Activated CD8-positive, alpha-beta memory T cell treated with anti-CD3 and anti-CD28 coated beads, Interleukin-2, amount 50 U/mL, for 48 hours (primary cell): ENCODE data around the gene RASGRF1.
"Not testable (repeated sequence)": the region's sequence is repeated elsewhere in the genome, so short reads cannot be mapped to it uniquely, and the experiment has no call there.

Experiments
- DNase-seq: peaks from one replicate; pipeline ENCODE4 v3.0.0-alpha.2; 2020

The RASGRF1 gene, protein sequence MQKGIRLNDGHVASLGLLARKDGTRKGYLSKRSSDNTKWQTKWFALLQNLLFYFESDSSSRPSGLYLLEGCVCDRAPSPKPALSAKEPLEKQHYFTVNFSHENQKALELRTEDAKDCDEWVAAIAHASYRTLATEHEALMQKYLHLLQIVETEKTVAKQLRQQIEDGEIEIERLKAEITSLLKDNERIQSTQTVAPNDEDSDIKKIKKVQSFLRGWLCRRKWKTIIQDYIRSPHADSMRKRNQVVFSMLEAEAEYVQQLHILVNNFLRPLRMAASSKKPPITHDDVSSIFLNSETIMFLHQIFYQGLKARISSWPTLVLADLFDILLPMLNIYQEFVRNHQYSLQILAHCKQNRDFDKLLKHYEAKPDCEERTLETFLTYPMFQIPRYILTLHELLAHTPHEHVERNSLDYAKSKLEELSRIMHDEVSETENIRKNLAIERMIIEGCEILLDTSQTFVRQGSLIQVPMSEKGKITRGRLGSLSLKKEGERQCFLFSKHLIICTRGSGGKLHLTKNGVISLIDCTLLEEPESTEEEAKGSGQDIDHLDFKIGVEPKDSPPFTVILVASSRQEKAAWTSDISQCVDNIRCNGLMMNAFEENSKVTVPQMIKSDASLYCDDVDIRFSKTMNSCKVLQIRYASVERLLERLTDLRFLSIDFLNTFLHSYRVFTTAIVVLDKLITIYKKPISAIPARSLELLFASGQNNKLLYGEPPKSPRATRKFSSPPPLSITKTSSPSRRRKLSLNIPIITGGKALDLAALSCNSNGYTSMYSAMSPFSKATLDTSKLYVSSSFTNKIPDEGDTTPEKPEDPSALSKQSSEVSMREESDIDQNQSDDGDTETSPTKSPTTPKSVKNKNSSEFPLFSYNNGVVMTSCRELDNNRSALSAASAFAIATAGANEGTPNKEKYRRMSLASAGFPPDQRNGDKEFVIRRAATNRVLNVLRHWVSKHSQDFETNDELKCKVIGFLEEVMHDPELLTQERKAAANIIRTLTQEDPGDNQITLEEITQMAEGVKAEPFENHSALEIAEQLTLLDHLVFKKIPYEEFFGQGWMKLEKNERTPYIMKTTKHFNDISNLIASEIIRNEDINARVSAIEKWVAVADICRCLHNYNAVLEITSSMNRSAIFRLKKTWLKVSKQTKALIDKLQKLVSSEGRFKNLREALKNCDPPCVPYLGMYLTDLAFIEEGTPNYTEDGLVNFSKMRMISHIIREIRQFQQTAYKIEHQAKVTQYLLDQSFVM (N-terminal part only)

GRCh38 chr15:79090487-79091203 lies at the start of gene RASGRF1:
Gene RASGRF1, minus strand, starts transcription at chr15:79090780. Its CDS starts 282 bp downstream, at chr15:79090498.
- peak; percentile 49 for DNase-seq

DNA sequence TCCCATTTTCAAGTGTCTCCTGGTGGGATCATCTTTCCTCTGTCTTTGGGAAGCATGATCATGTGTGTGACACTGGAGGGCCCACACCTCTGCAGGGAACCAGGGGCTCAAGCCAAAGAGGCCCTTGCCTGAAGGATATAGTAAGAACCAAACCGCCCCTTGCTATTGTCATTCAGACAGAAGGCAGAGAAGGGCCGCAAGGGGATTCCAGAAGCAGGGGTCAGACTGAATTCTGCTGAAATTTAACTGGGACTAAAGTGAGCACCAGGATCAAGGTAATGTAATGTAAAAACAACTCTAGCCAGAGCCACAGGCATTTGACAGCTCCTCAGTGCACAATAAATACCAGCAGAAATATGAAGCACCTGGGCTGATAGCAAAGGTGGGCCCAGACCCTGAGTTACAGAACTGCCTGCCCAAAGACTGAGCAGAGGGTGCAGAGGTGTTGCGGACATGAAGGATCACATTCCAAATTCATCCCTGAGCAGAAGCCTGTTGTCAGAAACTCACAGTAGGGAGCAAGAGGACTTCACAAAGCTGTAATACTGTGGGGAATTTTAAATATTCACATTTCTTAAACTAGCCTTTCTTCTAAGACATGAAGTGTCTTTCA lies 46.0 kb upstream of the RASGRF1 start:
- no peak for DNase-seq

DNA sequence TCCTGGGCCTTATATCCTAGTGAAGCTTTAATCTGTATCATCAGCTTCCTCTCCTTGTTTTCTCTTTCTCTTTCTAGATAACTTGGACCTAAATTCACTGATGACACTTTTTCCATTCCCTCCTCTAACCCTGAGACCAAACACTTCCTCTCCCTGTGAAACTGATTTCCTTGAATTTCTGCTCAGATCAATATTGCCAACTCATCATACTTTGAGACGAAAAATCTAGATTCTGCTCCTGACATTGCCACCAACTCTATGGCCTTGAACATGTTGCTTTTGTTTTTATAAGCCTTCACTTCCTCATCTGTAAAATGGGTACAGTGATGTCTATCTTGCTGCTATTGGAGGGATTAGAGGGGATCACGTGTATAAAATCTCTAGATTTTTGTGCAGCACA lies 42.7 kb upstream of the RASGRF1 start:
- no peak for DNase-seq

DNA sequence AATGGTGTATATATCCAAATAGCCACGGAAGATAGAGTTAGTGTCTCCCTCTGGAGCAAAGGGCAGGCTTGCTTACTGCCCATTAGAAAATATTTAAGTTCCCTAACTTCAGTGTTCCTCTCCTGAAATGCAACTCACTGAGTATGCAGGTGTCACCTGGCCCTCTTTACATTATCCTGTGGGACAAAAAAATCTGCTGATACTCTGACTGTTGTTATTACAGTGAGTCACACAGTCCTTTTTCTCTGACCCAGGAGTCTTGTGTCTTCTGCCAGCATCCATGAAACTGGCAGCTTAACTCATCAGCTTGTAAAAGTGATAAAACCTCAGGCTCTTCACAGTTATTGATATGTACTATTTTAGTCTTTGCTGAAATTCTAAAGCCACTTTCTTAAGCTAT lies 42.2 kb upstream of the RASGRF1 start:
- DNase-seq = no peak

GRCh38 chr15:79132361-79132760 lies 41.8 kb upstream of the RASGRF1 start:
- DNase-seq = no peak

GRCh38 chr15:79130535-79131130 lies 40.1 kb upstream of the RASGRF1 start:
- no peak for DNase-seq

- DNase-seq = no peak
Measured at GRCh38 chr15:79129235-79129634, 38.7 kb upstream of the RASGRF1 start.

DNA sequence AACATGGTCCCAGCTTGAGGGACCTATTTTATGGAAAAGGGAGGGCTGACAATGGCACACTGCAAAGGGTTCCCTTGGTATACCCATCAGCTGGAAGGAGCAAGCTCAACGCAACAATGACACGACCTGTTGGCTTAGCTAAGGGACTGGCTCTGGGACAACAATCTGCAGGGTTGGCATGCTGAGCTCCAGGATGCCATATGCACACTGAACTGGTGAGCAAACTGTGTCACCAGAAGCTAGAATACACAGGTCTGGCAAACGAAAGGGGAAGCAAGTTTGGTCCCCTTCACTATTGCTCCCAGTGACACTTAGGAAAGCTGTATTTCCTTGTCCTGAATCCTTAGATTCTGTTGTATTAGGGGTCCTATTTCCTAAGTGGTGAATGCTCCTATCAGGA lies 38.0 kb upstream of the RASGRF1 start:
- DNase-seq = no peak

- no peak for DNase-seq
Measured at GRCh38 chr15:79124388-79124787, 33.8 kb upstream of the RASGRF1 start.

DNA sequence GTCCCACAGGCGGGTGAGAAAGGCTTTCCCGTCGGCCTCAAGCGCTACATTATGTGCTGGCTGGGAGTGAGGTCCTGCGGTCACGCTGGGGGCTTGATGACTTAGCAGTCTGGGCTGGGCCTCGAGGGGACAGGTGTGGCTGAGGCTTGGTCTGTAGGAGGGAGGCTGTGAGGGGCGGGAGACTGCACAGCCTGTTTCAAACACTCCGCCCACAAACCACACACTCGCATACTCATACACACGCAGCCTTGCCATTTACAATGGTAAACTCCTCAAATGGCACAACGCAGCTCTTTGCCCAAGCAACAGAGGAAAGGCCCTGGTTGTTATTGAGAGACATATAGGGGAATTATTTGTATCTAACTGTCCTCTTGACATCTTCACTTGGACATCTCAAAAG lies 32.4 kb upstream of the RASGRF1 start:
- DNase-seq = no peak

- no peak for DNase-seq
Measured at GRCh38 chr15:79122391-79122790, 31.8 kb upstream of the RASGRF1 start.

- no peak for DNase-seq
Measured at GRCh38 chr15:79121571-79121970, 31.0 kb upstream of the RASGRF1 start.

DNA sequence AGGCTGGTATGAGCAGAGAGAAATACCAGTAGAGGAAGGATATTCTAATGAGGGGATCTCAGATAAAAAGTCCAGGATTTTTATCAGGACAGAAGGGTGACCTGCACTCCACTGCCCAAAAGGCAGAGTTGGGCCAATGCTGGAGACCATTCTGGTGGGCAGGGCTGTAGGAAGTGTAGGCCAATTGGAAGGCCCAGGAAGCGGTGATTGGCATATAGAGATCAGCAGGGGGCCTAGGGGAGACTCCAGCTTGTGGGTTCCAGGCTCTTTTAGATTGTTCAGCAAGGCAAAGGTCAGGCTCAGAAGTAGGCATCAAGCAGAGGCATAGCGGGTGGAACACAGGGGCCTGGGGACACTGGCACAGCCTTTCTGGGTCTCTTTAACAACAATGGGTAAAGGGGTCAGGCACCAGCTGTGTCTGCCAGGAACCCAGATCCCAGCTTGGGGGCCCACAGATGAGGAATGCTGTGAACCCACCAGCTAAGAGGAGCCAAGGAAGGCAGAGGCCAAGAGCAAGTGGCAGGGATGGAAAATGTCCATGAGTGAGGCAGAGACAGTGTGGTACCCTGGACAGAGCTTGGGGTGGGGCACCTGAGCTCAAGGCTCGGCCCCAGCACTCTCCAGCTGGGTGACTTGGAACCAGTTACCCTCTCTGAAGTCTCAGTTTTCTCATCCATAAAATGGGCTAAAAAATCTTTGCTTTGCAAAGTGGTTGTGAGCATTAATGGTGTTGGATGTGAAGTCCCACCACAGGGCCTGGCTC lies 27.0 kb upstream of the RASGRF1 start:
- no peak for DNase-seq

- DNase-seq = no peak
Measured at GRCh38 chr15:79116771-79117170, 26.2 kb upstream of the RASGRF1 start.

DNA sequence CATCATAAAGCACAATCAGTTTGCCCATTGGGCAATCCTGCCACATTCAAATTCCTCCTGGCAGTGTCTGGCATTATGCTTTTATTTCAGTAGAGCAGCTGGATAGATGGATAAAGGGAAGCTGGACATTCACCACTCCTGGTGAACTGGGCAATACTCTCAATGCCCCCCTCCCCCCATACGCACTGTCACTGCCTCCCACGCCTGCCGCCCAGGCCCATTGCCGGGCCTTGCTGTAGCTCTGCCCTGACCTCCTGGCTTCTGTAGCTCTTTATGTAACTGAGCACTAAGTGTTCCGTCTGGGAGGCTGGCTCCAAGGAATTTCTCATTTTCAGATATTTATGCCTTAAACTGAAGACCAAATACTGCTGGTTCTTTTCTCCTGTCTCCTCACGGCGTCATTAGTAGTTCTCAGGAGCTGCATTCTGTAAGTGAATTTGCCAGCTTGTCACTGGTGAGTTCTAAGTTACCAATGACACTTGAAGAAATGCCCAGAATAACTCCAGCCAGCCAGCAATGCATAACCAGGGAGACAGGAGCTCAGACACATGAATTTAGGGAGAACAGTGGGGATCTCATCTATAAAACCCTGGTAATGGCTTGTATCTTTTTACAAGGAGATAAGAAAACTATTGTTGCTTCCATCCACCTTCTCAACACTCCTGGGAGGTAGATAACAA lies 25.5 kb upstream of the RASGRF1 start:
- no peak for DNase-seq

DNA sequence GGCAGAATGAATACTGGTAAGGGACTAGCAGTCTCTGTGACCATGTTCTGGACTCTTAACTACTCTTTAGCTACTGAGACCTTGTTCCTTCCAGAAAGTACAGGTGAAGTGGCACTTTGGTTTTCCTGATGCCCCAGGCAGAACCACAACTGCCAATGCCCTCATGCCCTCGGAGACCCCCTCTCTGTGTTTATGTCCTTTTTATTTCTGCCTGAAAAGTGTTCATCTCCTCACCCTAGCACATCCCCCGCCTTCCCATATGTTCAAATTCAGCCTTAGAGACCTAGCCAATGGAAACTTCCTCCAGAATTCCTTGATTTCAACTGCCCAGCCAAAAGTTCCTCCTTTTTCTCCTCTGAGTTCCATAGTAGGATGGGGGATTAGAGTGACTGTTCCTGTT lies 23.3 kb upstream of the RASGRF1 start:
- no peak for DNase-seq

DNA sequence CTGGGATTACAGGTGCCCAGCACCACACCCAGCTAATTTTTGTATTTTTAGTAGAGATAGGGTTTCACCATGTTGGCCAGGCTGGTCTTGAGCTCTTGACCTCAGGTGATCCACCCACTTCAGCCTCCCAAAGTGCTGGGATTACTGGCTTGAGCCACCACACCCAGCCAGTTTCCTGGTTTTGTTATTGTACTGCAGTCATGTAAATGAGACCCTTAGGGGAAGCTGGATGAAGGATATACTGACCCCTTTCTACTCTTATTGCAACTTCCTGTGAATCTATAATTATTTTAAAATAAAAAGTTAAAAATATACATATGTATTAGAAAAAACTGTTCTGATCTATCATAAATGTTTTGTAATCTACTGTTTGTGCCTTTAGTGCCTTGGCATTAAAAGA lies 20.8 kb upstream of the RASGRF1 start:
- not testable (repeated sequence) for DNase-seq

- no peak for DNase-seq
Measured at GRCh38 chr15:79105141-79105540, 14.6 kb upstream of the RASGRF1 start.

GRCh38 chr15:79102595-79102994 lies 12.0 kb upstream of the RASGRF1 start:
- DNase-seq = no peak

DNA sequence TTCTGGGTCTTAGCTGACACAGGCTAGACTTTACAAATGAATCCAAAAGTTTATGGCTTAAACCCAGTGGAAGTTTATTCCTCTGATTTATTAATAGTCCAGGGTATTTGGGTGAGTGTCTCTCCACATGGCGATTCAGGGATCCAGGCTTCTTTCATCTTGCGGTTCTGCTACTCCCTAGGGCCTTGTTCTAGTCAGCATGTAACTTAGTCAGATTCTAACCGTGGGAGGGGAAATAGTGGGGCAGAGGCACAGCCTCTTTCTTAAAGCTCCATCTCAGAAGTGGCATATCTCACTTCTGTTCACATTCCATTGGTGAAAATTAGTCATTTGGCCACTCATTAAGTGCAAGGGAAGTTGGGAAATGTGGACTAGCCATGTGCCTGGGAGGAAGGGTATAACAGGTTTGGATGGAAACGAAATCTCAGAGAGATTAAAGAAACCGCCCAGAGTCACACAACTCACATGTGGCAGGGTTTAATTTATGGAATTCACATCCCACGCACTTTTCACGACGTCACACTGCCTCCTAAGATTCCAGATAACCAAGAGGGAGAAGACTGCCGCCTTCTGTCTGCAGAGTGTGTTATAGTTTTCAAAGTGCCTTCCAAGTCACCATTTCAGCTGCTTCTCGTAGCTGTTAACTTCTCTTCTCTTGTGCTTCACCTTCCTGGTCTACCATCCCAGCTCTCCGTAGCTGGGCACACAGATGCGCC lies 11.4 kb upstream of the RASGRF1 start:
- DNase-seq = no peak
